ENCODE data around the gene QSOX2. TPM values are rescaled to one million over a fixed set of nuclear protein-coding genes. Genes with fewer than 3 reads are reported as not detected.

QSOX2 gene
- total RNA-seq, 1 donor from 2014 or later, result 6.1 TPM

- H3K9me3 ChIP-seq, result no peaks in the 10 kb centered on the region
- no peak overlapping the region for H3K4me3 ChIP-seq
- TF ChIP-seq POLR2AphosphoS5 (IDR thresholded peaks at IDR 0.05; ENCODE audit: insufficient read depth in 1 of 2, low read depth in 1 of 2) (no peak), POLR2A (IDR thresholded peaks at IDR 0.05) (no peak), CTCF (IDR thresholded peaks at IDR 0.05) (no peak)
- intact Hi-C loops (cut with DNase I), result loop anchor here (5.0 kb wide), 1 partner anchor 165 kb away; no protein-coding TSS in a partner anchor
- H3K27ac ChIP-seq, result no peak overlapping the region
- DNase-seq (ENCODE audit: extremely low spot score in 2 of 2), result no peak
- H3K27me3 ChIP-seq, result peaks cover 6% of the 10 kb centered on the region
- H3K36me3 ChIP-seq, result no peaks in the 10 kb centered on the region
- peaks cover 8% of the 10 kb centered on the region for H3K4me1 ChIP-seq
These were observed 42.9 kb downstream of the QSOX2 start for GRCh38 chr9:136202454-136203407.

GRCh38 chr9:136201609-136202453 lies 43.8 kb downstream of the QSOX2 start:
- Histone ChIP-seq H3K27me3 (peaks cover 6% of the 10 kb centered on the region), H3K4me1 (peaks cover 8% of the 10 kb centered on the region)
- TF ChIP-seq CTCF (IDR thresholded peaks at IDR 0.05) (no peak), POLR2A (IDR thresholded peaks at IDR 0.05) (no peak), POLR2AphosphoS5 (IDR thresholded peaks at IDR 0.05; ENCODE audit: insufficient read depth in 1 of 2, low read depth in 1 of 2) (no peak)

GRCh38 chr9:136201174-136201573 lies 44.4 kb downstream of the QSOX2 start:
- Histone ChIP-seq H3K36me3 (no peaks in the 10 kb centered on the region), H3K9me3 (no peaks in the 10 kb centered on the region), H3K4me1 (peaks cover 8% of the 10 kb centered on the region), H3K27ac (no peak overlapping the region), H3K27me3 (peaks cover 6% of the 10 kb centered on the region), H3K4me3 (no peak overlapping the region)
- TF ChIP-seq POLR2AphosphoS5 (IDR thresholded peaks at IDR 0.05; ENCODE audit: insufficient read depth in 1 of 2, low read depth in 1 of 2) (no peak), CTCF (IDR thresholded peaks at IDR 0.05) (no peak), POLR2A (IDR thresholded peaks at IDR 0.05) (no peak)
- intact Hi-C loops (cut with DNase I), result loop anchor here (5.0 kb wide), 1 partner anchor 166 kb away; no protein-coding TSS in a partner anchor
- no peak for DNase-seq (ENCODE audit: extremely low spot score in 2 of 2)

More at GRCh38 chr9:136201609-136202453, 43.8 kb downstream of the QSOX2 start:
- intact Hi-C loops (cut with DNase I), result loop anchor here (5.0 kb wide), 1 partner anchor 165 kb away; no protein-coding TSS in a partner anchor
- Histone ChIP-seq H3K36me3 (no peaks in the 10 kb centered on the region), H3K27ac (no peak overlapping the region), H3K9me3 (no peaks in the 10 kb centered on the region), H3K4me3 (no peak overlapping the region)
- no peak for DNase-seq (ENCODE audit: extremely low spot score in 2 of 2)

- H3K4me3 ChIP-seq, result no peak overlapping the region
- H3K36me3 ChIP-seq, result no peaks in the 10 kb centered on the region
- H3K4me1 ChIP-seq, result peaks cover 8% of the 10 kb centered on the region
- DNase-seq (ENCODE audit: extremely low spot score in 2 of 2), result no peak
- no peak for TF ChIP-seq CTCF (IDR thresholded peaks at IDR 0.05)
- H3K27ac ChIP-seq, result no peak overlapping the region
- intact Hi-C loops (cut with DNase I), result loop anchor here (5.0 kb wide), 1 partner anchor 167 kb away; no protein-coding TSS in a partner anchor
- no peaks in the 10 kb centered on the region for H3K9me3 ChIP-seq
- peaks cover 6% of the 10 kb centered on the region for H3K27me3 ChIP-seq
These were observed 45.2 kb downstream of the QSOX2 start for GRCh38 chr9:136200424-136200823.
